Mesodermal cell (in vitro differentiated cells): ENCODE results near the gene SYAP1. TPM values are rescaled to one million over a fixed set of nuclear protein-coding genes. Genes with fewer than 3 reads are reported as not detected.

Experiments used
- H3K27ac ChIP-seq: 2 replicates; pipeline ENCODE4 v1.7.0; 2013; ENCODE audit warnings: mild to moderate bottlenecking, low read depth, low read length, moderate library complexity; ENCODE audit not compliant: severe bottlenecking
- H3K36me3 ChIP-seq: 2 replicates; pipeline ENCODE4 v1.7.1; 2013; ENCODE audit warnings: mild to moderate bottlenecking, low read length, moderate library complexity; ENCODE audit not compliant: control insufficient read depth, insufficient read depth
- H3K4me1 ChIP-seq: one replicate; pipeline ENCODE4 v1.7.1; 2013; ENCODE audit warnings: mild to moderate bottlenecking, low read length; ENCODE audit not compliant: insufficient read depth, control insufficient read depth, poor library complexity, severe bottlenecking
- H3K4me3 ChIP-seq: 2 replicates; pipeline ENCODE4 v1.7.0; 2013; ENCODE audit warnings: low read length, control low read depth, mild to moderate bottlenecking; ENCODE audit not compliant: insufficient read depth, poor library complexity, severe bottlenecking; ENCODE audit errors: extremely low read depth
- H3K9me3 ChIP-seq: 2 replicates; pipeline ENCODE4 v1.7.1; 2013; ENCODE audit warnings: mild to moderate bottlenecking, low read length, moderate library complexity; ENCODE audit not compliant: control insufficient read depth
- WGBS, 2 experiments: methylation state at CpG; one replicate each; pipeline ENCODE4 v1.1.5; 2013; ENCODE audit warnings: missing lambda C conversion rate in 2 of 2; ENCODE audit not compliant: insufficient coverage in 2 of 2; 5-methylcytosine and 5-hydroxymethylcytosine counted together
- polyA plus RNA-seq, 2 experiments: library from polyadenylated mRNA; stranded (reverse); fragments of 50-300 nt; gene quantifications; one replicate each; pipeline ENCODE4 v1.2.3, GENCODE V29; 2013

Gene SYAP1, protein sequence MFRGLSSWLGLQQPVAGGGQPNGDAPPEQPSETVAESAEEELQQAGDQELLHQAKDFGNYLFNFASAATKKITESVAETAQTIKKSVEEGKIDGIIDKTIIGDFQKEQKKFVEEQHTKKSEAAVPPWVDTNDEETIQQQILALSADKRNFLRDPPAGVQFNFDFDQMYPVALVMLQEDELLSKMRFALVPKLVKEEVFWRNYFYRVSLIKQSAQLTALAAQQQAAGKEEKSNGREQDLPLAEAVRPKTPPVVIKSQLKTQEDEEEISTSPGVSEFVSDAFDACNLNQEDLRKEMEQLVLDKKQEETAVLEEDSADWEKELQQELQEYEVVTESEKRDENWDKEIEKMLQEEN
- polyA plus RNA-seq (2013, experiment 1 of 2), result 20.8 TPM
- 24.5 TPM for polyA plus RNA-seq (2013, experiment 2 of 2)

DNA sequence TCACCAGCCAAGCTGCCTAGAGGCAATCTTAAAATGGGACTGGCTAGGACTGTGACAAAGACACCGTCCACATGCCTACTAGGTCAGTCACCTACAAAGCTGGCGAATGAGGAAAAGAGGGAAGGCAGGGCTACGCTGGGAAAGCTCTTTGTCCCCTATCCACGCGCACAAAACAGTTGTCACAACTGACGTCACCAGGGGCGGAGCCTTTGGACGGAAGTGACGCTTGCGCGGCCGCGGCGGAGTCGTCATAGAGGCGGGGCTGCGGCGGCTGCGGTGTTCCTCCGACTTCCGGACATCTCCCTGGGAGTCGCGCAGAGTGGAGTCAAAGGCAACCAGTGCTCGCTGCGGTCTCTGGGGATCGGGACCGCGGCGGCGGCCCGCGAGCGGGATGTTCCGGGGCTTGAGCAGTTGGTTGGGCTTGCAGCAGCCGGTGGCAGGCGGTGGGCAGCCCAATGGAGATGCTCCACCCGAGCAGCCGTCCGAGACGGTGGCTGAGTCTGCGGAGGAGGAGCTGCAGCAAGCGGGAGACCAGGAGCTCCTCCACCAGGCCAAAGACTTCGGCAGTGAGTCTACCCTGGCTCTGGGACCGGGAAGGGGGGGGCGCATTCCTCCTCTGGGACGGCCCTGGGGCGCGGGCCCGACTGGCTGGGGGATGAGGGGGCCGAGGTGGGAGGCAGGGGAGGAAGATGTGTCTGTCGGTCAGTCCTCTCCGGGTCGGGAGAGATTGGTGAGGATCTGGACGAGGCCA lies at the start of gene SYAP1:
Gene SYAP1, plus strand, starts transcription at position 279 of the 751 bp plus-strand sequence. Its CDS starts 113 bp downstream, at position 392.
- WGBS, 2 experiments, result 0% methylated on average over 24 of the region's 54 CpGs
- Histone ChIP-seq H3K4me3 (peak within 1 kb of the TSS; percentile 64), H3K27ac (peak within 1 kb of the TSS; percentile 99), H3K36me3 (peaks cover 14% of the 10 kb centered on the region), H3K9me3 (no peaks in the 10 kb centered on the region), H3K4me1 (no peaks in the 10 kb centered on the region)

DNA sequence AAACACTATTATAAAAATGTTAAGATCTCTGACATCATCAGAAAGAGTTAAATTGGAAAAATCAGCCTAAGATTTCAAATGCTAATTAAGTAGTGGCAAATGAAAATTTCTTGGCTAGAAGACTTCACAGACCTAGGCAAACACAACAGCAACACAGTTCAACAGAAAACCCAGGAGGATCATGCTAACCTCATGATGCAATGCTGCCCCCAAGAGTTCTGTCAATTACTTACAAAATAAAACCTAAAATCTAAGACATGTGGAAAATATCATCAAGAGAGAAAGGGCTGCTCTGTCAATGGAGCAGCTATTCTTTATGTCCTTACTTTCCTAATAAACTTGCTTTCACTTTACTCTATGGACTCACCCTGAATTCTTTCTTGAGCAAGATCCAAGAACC lies 48.4 kb upstream of the SYAP1 start:
- Histone ChIP-seq H3K36me3 (peaks cover 7% of the 10 kb centered on the region), H3K27ac (no peak overlapping the region), H3K4me1 (no peaks in the 10 kb centered on the region), H3K4me3 (no peak overlapping the region), H3K9me3 (no peaks in the 10 kb centered on the region)

DNA sequence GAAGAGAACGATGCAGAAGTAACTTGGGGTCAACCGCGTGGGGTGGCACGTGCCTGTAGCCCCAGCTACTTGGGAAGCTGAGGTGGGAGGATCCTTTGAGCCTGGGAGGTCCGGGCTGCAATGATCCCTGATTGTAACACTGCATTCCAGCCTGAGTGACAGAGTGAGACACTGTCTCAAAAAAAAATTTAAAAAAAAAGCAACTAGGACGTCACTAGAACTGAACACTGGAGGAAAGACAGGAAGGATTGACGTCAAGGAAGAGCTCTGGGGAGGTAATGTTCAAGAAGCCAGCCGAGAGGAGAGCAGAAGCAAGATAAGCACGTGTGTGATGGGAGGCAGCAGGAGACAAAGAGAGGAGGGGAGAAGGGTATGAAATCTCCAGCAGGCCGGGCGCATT lies 40.7 kb upstream of the SYAP1 start:
- 90 to 93% methylated on average over 4 to 5 of the region's 11 CpGs for WGBS, 2 experiments
- Histone ChIP-seq H3K4me3 (no peak overlapping the region), H3K9me3 (no peaks in the 10 kb centered on the region), H3K36me3 (peaks cover 38% of the 10 kb centered on the region), H3K27ac (no peak overlapping the region), H3K4me1 (no peaks in the 10 kb centered on the region)

DNA sequence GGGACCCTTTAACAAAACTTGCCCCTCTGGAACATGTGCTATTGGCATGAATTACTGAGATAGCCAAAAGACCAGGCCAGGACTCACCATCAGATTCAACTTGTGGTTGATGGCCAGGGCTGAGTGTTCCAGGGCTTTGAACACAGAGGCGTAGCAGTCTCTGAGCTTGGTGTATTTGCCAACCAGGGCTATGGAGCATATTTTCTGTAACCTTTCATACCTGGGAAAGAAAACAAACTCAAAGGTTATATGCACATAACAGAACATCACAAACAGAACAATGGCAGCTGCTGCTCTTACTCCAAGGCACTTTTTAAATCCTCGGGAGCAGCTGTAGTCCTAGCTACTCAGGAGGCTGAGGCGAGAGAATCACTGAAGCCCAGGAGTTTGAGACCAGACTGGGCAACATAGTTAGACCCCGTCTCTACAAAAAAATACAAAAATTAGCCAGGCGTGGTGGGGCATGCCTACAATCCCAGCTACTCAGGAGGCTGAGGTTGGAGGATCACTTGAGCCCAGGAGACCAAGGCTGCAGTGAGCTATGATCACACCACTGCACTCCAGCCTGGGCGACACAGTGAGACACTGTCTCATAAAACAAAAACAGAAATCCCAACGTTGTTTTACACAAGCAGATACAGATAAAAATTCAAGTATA lies 36.3 kb upstream of the SYAP1 start:
- no peaks in the 10 kb centered on the region for H3K9me3 ChIP-seq
- H3K36me3 ChIP-seq, result peaks cover 32% of the 10 kb centered on the region
- no peak overlapping the region for H3K27ac ChIP-seq
- no peak overlapping the region for H3K4me3 ChIP-seq
- H3K4me1 ChIP-seq, result no peaks in the 10 kb centered on the region
- 90 to 100% methylated on average over 2 of the region's 7 CpGs for WGBS, 2 experiments

DNA sequence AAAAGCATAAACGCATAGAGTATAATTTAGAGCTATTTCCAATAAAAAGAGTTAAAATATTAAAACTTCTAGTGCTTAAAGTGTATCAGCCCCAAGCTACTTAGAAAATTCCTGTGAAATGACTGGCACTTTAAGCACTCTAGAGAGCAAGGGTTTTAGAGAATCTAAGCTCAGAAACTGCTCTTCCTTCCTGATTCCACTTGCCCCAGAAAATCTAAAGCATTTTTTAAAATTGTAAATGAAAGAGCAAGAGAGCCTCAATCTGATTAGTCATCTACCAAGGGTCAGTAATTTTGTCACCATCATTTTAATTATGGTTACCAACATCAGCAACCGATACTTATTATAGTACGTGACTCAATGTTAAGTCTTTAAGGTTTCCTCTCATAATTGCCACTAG lies 31.9 kb upstream of the SYAP1 start:
- H3K9me3 ChIP-seq, result no peaks in the 10 kb centered on the region
- no peak overlapping the region for H3K4me3 ChIP-seq
- no peaks in the 10 kb centered on the region for H3K4me1 ChIP-seq
- no CpG with 5 or more reads among the region's 3 CpGs for WGBS, 2 experiments
- peaks cover 29% of the 10 kb centered on the region for H3K36me3 ChIP-seq
- no peak overlapping the region for H3K27ac ChIP-seq

DNA sequence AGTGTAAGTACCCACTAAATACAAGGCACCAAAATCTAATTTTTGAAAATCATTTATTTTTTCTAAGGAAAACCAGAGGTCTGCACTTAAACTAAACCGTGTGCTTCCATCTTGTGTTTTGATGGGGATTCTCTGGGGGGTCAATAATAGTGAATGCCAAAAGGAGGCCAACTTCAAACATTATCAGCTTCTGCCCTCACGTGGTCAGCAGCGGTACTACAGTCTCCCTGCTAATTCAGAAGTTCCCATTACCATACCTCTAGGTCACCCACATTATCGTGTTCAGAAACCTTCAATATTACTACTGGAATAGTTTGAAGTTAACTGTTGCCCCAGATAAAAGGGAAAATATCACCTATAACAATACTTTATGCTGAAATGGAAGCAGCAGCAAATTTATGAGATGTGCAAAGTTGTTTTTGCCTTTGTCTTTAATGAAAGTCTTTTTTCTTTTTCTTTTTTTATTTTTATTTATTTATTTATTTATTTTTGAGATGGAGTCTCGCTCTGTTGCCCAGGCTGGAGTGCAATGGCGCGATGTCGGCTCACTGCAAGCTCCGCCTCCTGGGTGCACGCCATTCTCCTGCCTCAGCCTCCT lies 24.2 kb upstream of the SYAP1 start:
- peaks cover 46% of the 10 kb centered on the region for H3K36me3 ChIP-seq
- no CpG with 5 or more reads among the region's 10 CpGs for WGBS, 2 experiments
- no peaks in the 10 kb centered on the region for H3K4me1 ChIP-seq
- no peak overlapping the region for H3K27ac ChIP-seq
- H3K4me3 ChIP-seq, result no peak overlapping the region
- H3K9me3 ChIP-seq, result no peaks in the 10 kb centered on the region

DNA sequence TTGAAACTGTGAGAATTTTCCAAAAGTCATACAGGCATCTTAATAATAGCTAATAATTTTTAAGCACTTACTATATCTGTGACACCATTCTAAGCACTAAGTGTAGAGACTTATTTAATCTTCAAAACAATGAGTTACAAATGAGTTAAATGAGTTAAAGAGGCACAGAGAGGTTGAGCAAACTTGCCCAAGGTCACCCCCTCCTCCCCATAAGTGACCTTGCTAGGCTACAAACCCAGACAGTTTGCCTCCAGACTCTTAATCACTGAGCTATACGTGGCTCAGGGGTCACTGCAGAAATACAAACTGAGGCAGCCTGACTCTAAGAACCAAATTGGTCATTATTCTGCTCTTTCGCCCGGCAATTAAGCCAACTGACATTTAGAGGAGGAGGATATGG lies 22.5 kb upstream of the SYAP1 start:
- no peaks in the 10 kb centered on the region for H3K4me1 ChIP-seq
- H3K27ac ChIP-seq, result no peak overlapping the region
- H3K9me3 ChIP-seq, result no peaks in the 10 kb centered on the region
- H3K4me3 ChIP-seq, result no peak overlapping the region
- H3K36me3 ChIP-seq, result peaks cover 47% of the 10 kb centered on the region
- WGBS, 2 experiments, result 80 to 89% methylated on average over 1 to 3 of the region's 3 CpGs

DNA sequence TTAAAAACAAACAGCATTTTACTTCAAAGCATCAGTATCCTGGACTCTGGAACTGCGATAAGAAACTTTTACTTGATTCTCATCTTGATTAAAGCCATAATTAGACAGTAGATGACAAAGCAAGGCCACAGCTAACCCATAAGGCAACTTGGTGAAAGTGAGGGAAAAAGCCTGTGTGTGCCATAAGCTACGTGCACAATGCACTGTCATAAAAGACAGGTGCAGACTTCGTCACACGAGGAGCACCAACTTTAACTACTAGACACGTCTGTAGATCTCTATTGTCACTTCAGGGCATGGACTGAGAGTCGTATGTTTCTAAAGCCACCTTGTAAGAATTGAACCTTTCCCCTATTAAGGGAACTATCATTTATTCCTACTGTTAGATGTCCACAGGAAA lies 20.0 kb upstream of the SYAP1 start:
- Histone ChIP-seq H3K4me1 (no peaks in the 10 kb centered on the region), H3K9me3 (no peaks in the 10 kb centered on the region), H3K27ac (no peak overlapping the region), H3K4me3 (no peak overlapping the region), H3K36me3 (peaks cover 36% of the 10 kb centered on the region)
- WGBS, 2 experiments, result 100% methylated on average over 1 of the region's 6 CpGs; no CpG with 5 or more reads in 1 of the 2 experiments

DNA sequence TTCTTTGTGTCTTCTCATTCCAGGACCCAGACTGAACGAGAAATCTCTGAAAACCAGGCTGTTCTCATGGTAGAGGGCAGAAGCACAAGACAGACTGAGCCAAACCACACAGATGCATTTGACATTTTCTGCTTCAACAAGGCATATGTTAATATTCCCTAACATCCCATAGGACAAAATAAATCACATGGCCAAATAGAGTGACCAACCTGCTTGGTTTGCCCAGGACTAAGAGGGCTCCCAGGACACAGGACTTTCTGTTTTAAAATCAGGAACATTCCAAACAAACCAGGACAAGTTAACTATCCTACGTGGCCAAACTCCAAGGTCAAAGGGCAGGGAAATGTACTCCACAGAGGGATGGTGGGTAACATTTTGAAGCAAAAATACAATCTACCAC lies 18.7 kb upstream of the SYAP1 start:
- WGBS, 2 experiments, result 100% methylated on average over 1 of the region's 2 CpGs; no CpG with 5 or more reads in 1 of the 2 experiments
- no peaks in the 10 kb centered on the region for H3K4me1 ChIP-seq
- H3K27ac ChIP-seq, result no peak overlapping the region
- peaks cover 31% of the 10 kb centered on the region for H3K36me3 ChIP-seq
- H3K9me3 ChIP-seq, result no peaks in the 10 kb centered on the region
- no peak overlapping the region for H3K4me3 ChIP-seq

DNA sequence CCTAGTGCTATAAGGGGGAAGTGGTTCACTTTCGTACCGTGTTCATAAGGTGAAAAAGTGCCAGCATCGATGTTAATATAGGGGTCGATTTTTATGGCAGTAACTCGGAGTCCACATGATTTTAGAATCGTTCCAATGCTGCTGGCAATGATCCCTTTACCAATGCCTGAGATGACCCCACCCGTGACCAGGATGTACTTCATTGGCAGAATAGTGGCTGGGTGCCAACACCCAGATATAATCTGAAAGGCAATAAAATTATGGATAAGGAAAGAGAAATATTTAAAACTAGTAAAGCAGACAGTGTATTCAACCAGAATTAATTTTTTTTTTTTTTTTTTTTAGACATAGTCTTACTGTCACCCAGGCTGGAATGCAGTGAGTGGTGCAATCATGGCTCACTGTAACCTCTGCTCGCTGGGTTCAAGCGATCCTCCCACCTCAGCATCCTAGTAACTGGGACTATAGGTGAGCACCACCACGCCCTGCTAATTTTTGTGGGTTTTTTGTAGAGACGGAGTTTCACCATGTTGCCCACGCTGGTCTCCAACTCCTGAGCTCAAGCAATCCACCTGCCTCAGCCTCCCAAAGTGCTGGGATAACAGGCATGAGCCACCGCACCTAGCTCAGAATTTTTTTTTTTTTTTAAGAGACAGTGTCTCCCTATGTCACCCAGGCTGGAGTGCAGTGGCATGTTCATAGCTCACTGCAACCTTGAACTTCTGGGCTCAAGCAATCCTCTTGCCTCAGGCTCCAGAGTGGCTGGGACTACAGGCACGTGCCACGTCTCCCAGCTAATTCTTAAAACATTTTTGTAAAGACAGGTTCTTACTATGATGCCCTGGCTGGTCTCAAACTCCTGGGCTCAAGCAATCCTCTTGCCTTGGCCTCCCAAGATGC lies 16.5 kb upstream of the SYAP1 start:
- no peaks in the 10 kb centered on the region for H3K9me3 ChIP-seq
- no peaks in the 10 kb centered on the region for H3K4me1 ChIP-seq
- no peak overlapping the region for H3K4me3 ChIP-seq
- 78 to 97% methylated on average over 3 to 10 of the region's 15 CpGs for WGBS, 2 experiments
- H3K27ac ChIP-seq, result no peak overlapping the region
- H3K36me3 ChIP-seq, result peaks cover 22% of the 10 kb centered on the region
